PC-9 (cell line): ENCODE results near the gene SRPX. TPM values are rescaled to one million over a fixed set of nuclear protein-coding genes. Genes with fewer than 3 reads are reported as not detected.

Experiments
- BruUV-seq: library from RNA; stranded (reverse); fragments of 400-500 nt; replicated peaks from 2 replicates; lab custom pipeline; 2021; lab: Mats Ljungman, UMichigan
- CTCF ChIA-PET: fragments of 300-600 bp; sonication (Branson Sonifier 250); formaldehyde crosslinking; loops from one replicate; lab custom pipeline; 2022; ENCODE audit warnings: antibody characterized with exemption; lab: Charles Lee
- POLR2A ChIA-PET: fragments of 300-600 bp; sonication (Branson Sonifier 250); formaldehyde crosslinking; loops from one replicate; lab custom pipeline; 2022; ENCODE audit warnings: antibody characterized with exemption; ENCODE audit not compliant: unreplicated experiment; lab: Charles Lee
- DNase-seq, 2 experiments: peaks; one replicate each; pipeline versions ENCODE4 v3.0.0 to v3.0.0-alpha.2; 2015 to 2022; ENCODE audit warnings: mixed read lengths in 1 of 2
- H2AFZ ChIP-seq: fragments of 200-600 bp; sonication (generic); 2 replicates; pipeline ENCODE4 v1.8.1; 2017; ENCODE audit warnings: antibody characterized with exemption
- H3F3A ChIP-seq: fragments of 200-600 bp; sonication (generic); 2 replicates; pipeline ENCODE4 v1.8.1; 2017; ENCODE audit warnings: antibody characterized with exemption, mild to moderate bottlenecking, low read depth; ENCODE audit not compliant: insufficient read depth
- H3K27ac ChIP-seq: fragments of 200-600 bp; sonication (generic); 2 replicates; pipeline ENCODE4 v1.6.1; 2016; ENCODE audit warnings: mixed run types
- H3K27me3 ChIP-seq: fragments of 200-600 bp; sonication (generic); 2 replicates; pipeline ENCODE4 v1.6.1; 2016; ENCODE audit warnings: low read depth, mixed run types; ENCODE audit not compliant: insufficient read depth
- H3K36me3 ChIP-seq: fragments of 200-600 bp; sonication (generic); 2 replicates; pipeline ENCODE4 v1.6.1; 2016; ENCODE audit warnings: low read depth, mixed run types
- H3K4me1 ChIP-seq: fragments of 200-600 bp; sonication (generic); replicated peaks from 2 replicates; pipeline ENCODE4 v1.6.1; 2016; ENCODE audit warnings: mixed run types; ENCODE audit not compliant: insufficient read depth
- H3K4me2 ChIP-seq: fragments of 200-600 bp; sonication (generic); 2 replicates; pipeline ENCODE4 v1.6.1; 2017; ENCODE audit warnings: mixed run types
- H3K4me3 ChIP-seq: fragments of 200-600 bp; sonication (generic); 2 replicates; pipeline ENCODE4 v1.6.1; 2016; ENCODE audit warnings: mixed run types
- H3K79me2 ChIP-seq: fragments of 200-600 bp; sonication (generic); 2 replicates; pipeline ENCODE4 v1.6.1; 2017; ENCODE audit warnings: low read depth, mixed run types
- H3K9me2 ChIP-seq: fragments of 200-600 bp; sonication (generic); 2 replicates; pipeline ENCODE4 v1.8.1; 2017; ENCODE audit warnings: mild to moderate bottlenecking; ENCODE audit not compliant: insufficient read depth
- H3K9me3 ChIP-seq: fragments of 200-600 bp; sonication (generic); 2 replicates; pipeline ENCODE4 v1.8.1; 2016; ENCODE audit warnings: low read depth; ENCODE audit not compliant: insufficient read depth
- H4K20me1 ChIP-seq: fragments of 200-600 bp; sonication (generic); 2 replicates; pipeline ENCODE4 v1.8.1; 2017; ENCODE audit not compliant: insufficient read depth
- EZH2 ChIP-seq: fragments of 200-600 bp; sonication (generic); IDR thresholded peaks from 2 replicates; pipeline ENCODE4 v1.8.0; 2017; ENCODE audit warnings: antibody characterized with exemption, low read depth
- intact Hi-C: fragments of 100-400 bp; cut with micrococcal nuclease; formaldehyde crosslinking; loops from one replicate; pipeline ENCODE4 v1.10.0; 2022; ENCODE audit not compliant: unreplicated experiment
- total RNA-seq: library from RNA; stranded (reverse); gene quantifications from 2 replicates; pipeline ENCODE4 v1.2.3, GENCODE V29; 2021
- TF ChIP-seq, protein P1 (sequence below): fragments of 200-600 bp; sonication (generic); conservative IDR thresholded peaks from 2 replicates; pipeline ENCODE4 v1.6.1; 2017; ENCODE audit warnings: mixed run types, antibody characterized with exemption, mild to moderate bottlenecking, moderate library complexity

Gene SRPX
- total RNA-seq, 1 experiment from 2014 or later = not detected

DNA sequence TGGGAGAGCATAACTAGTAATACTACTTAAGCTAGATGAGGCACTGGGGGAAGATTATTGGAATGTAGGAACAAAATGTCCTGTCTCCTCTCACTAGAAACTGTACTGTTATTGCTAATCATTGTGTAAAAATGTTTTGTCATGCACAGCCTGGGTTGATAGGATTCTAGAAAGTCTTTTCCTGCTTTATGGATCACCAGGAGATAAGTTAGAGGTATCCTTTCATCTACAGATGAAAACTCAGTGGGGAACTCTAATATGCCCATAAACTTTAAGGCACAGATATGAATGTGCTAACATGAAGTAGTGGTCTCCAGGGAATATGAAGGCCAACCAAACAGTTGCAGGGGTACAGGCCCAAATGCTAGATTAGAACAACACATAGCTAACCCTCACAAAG is 57.5 kb downstream of the SRPX start:
- intact Hi-C loops = no loop called here
- TF ChIP-seq, protein P1, sequence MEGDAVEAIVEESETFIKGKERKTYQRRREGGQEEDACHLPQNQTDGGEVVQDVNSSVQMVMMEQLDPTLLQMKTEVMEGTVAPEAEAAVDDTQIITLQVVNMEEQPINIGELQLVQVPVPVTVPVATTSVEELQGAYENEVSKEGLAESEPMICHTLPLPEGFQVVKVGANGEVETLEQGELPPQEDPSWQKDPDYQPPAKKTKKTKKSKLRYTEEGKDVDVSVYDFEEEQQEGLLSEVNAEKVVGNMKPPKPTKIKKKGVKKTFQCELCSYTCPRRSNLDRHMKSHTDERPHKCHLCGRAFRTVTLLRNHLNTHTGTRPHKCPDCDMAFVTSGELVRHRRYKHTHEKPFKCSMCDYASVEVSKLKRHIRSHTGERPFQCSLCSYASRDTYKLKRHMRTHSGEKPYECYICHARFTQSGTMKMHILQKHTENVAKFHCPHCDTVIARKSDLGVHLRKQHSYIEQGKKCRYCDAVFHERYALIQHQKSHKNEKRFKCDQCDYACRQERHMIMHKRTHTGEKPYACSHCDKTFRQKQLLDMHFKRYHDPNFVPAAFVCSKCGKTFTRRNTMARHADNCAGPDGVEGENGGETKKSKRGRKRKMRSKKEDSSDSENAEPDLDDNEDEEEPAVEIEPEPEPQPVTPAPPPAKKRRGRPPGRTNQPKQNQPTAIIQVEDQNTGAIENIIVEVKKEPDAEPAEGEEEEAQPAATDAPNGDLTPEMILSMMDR = no peak
- no peak for TF ChIP-seq EZH2
- no peaks in the 10 kb centered on the region for H3K27me3 ChIP-seq
- no peaks in the 10 kb centered on the region for H4K20me1 ChIP-seq
- H3K4me2 ChIP-seq = no peak overlapping the region
- H3K27ac ChIP-seq = no peak overlapping the region
- no peaks in the 10 kb centered on the region for H3K79me2 ChIP-seq
- CTCF ChIA-PET = no interaction called here
- no peak overlapping the region for H3K4me3 ChIP-seq
- no peaks in the 10 kb centered on the region for H3K36me3 ChIP-seq
- H3F3A ChIP-seq = no peaks in the 10 kb centered on the region
- no peaks in the 10 kb centered on the region for H3K9me2 ChIP-seq
- DNase-seq = no peak
- no peaks in the 10 kb centered on the region for H3K4me1 ChIP-seq
- no peak overlapping the region for H2AFZ ChIP-seq
- POLR2A ChIA-PET = no interaction called here
- BruUV-seq = no TSS peak
- no peaks in the 10 kb centered on the region for H3K9me3 ChIP-seq

DNA sequence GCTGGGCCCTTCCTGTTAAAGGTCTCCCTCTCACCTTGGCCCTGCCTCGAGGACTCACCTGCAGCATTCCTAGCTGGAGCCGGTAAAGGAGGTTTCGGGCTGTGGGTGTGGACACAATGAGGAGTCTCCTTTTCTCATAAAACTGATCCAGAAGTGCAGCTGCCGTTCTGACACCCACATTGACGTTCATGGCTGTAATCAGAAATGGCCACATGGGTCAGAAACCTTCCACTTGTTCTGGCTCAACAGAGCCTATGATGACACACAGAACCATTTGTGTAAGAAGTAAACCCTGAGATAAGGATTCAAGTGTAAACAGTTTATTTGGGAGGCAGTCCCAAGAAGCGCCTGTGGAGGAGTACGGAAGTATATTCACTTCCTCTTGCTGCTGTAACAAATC is 63.8 kb downstream of the SRPX start:
- ChIA-PET POLR2A (no interaction called here), CTCF (no interaction called here)
- no peak overlapping the region for H3K4me2 ChIP-seq
- no peaks in the 10 kb centered on the region for H3K4me1 ChIP-seq
- H2AFZ ChIP-seq = no peak overlapping the region
- no peak overlapping the region for H3K4me3 ChIP-seq
- no peaks in the 10 kb centered on the region for H3F3A ChIP-seq
- DNase-seq = no peak
- no peaks in the 10 kb centered on the region for H3K79me2 ChIP-seq
- intact Hi-C loops = no loop called here
- H3K27ac ChIP-seq = no peak overlapping the region
- H3K9me2 ChIP-seq = no peaks in the 10 kb centered on the region
- H3K9me3 ChIP-seq = no peaks in the 10 kb centered on the region
- no peaks in the 10 kb centered on the region for H3K27me3 ChIP-seq
- no peaks in the 10 kb centered on the region for H4K20me1 ChIP-seq
- BruUV-seq = no TSS peak
- no peaks in the 10 kb centered on the region for H3K36me3 ChIP-seq
- no peak for TF ChIP-seq EZH2
- TF ChIP-seq, protein P1 = no peak

DNA sequence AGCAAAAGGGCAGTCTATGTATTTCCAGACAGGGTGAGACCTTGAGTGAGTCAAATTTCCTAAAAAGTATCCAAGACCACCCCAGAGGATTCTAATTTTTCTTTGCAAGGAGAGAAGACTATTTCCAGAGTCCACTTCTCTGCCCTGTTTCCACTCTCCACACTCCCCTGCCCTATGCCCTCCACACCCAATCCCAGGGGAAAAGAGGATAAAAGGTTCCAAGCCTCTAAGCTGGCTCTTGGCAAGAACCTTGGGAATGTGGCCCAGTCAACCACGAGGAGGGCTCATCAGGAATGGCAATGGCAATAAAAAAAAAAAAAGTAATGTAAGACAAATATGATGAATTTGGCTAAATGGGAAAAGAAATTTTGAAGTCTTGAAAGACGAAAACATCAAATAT is 65.9 kb downstream of the SRPX start:
- CTCF ChIA-PET = no interaction called here
- intact Hi-C loops = no loop called here
- POLR2A ChIA-PET = no interaction called here
- H3K27ac ChIP-seq = no peak overlapping the region
- H3K4me1 ChIP-seq = no peaks in the 10 kb centered on the region
- H3K9me2 ChIP-seq = no peaks in the 10 kb centered on the region
- no peaks in the 10 kb centered on the region for H4K20me1 ChIP-seq
- DNase-seq = no peak
- no peak overlapping the region for H3K4me2 ChIP-seq
- TF ChIP-seq EZH2 = no peak
- TF ChIP-seq, protein P1 = no peak
- H3K79me2 ChIP-seq = no peaks in the 10 kb centered on the region
- H3K9me3 ChIP-seq = no peaks in the 10 kb centered on the region
- no peak overlapping the region for H3K4me3 ChIP-seq
- H3F3A ChIP-seq = no peaks in the 10 kb centered on the region
- no peak overlapping the region for H2AFZ ChIP-seq
- H3K27me3 ChIP-seq = no peaks in the 10 kb centered on the region
- H3K36me3 ChIP-seq = no peaks in the 10 kb centered on the region
- no TSS peak for BruUV-seq
